Measurements from ENCODE around the gene LRRC8D. TPM values are rescaled to one million over a fixed set of nuclear protein-coding genes. Genes with fewer than 3 reads are reported as not detected.

LRRC8D gene
- polyA plus RNA-seq, 6 donors from 2014 or later = 27.1 to 51.3 (median 39.0) TPM

GRCh38 chr1:89844241-89844807 lies 23.5 kb downstream of the LRRC8D start:
- ATAC-seq (ENCODE audit: low read depth in 2 of 2) (no peak), DNase-seq (peak; percentile 17)
- Mint-ChIP-seq H3K9me3 (no peaks in the 10 kb centered on the region), H3K27ac (peak overlapping the region; percentile 66 to 92 (median 84)), H3K27me3 (no peaks in the 10 kb centered on the region), H3K36me3 (no peaks in the 10 kb centered on the region), H3K4me1 (peaks cover 31 to 49% (median 40%) of the 10 kb centered on the region in 3 donors), H3K4me3 (peak overlapping the region; percentile 94 to 97 (median 96))

- no peak for DNase-seq
- H3K36me3 Mint-ChIP-seq = no peaks in the 10 kb centered on the region
- H3K4me1 Mint-ChIP-seq = peaks cover 31 to 49% (median 40%) of the 10 kb centered on the region in 3 donors
- peak overlapping the region in 4 of 6 donors; percentile 66 to 92 (median 78) for H3K27ac Mint-ChIP-seq
- H3K9me3 Mint-ChIP-seq = no peaks in the 10 kb centered on the region
- H3K4me3 Mint-ChIP-seq = peak overlapping the region; percentile 94 to 97 (median 96)
- ATAC-seq (ENCODE audit: low read depth in 2 of 2) = no peak
- no peaks in the 10 kb centered on the region for H3K27me3 Mint-ChIP-seq
Measured at GRCh38 chr1:89844860-89845259, 24.0 kb downstream of the LRRC8D start.

DNA sequence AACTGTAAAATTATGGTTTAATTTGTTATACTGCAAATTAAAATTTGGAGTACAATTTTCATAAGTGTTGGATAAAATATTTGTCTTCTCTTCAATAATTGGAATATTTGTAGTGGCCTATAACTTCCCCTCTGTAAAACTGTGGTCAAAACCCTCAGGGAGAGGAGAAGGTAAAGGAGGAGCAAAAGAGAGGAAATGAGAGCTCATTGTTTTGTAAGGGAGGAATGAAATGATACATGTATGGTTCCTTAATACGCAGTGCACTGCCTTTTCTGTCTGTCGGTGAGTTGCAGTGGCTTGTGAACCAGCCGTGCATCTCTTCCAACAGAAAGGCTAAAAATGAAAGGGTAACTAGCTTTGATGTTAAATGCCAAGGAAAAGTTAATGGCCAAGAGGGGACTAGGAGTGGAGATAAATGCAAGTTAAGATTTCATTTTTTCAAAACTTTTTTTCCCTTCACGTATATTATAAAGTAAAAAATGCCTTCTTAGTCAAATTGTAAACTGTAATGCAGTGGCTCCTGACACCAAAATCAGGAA lies 26.4 kb downstream of the LRRC8D start:
- Mint-ChIP-seq H3K9me3 (no peaks in the 10 kb centered on the region), H3K4me1 (peaks cover 31 to 57% (median 46%) of the 10 kb centered on the region in 3 donors), H3K27me3 (no peaks in the 10 kb centered on the region), H3K36me3 (peaks cover 0 to 8% of the 10 kb centered on the region in 2 donors), H3K4me3 (peak overlapping the region in 3 of 8 donors; percentile 18 to 80 (median 47)), H3K27ac (peak overlapping the region in 2 of 6 donors; percentile 29 to 74)
- ATAC-seq (ENCODE audit: low read depth in 2 of 2) = no peak
- peak; percentile 19 for DNase-seq

GRCh38 chr1:89850844-89851415 lies 30.1 kb downstream of the LRRC8D start:
- H3K9me3 Mint-ChIP-seq = no peaks in the 10 kb centered on the region
- H3K27ac Mint-ChIP-seq = no peak overlapping the region
- H3K27me3 Mint-ChIP-seq = no peaks in the 10 kb centered on the region
- no peak for ATAC-seq (ENCODE audit: low read depth in 2 of 2)
- H3K4me3 Mint-ChIP-seq = no peak overlapping the region
- H3K4me1 Mint-ChIP-seq = peaks cover 7 to 33% (median 29%) of the 10 kb centered on the region in 3 donors
- no peak for DNase-seq
- H3K36me3 Mint-ChIP-seq = peaks cover 0 to 8% of the 10 kb centered on the region in 2 donors

DNA sequence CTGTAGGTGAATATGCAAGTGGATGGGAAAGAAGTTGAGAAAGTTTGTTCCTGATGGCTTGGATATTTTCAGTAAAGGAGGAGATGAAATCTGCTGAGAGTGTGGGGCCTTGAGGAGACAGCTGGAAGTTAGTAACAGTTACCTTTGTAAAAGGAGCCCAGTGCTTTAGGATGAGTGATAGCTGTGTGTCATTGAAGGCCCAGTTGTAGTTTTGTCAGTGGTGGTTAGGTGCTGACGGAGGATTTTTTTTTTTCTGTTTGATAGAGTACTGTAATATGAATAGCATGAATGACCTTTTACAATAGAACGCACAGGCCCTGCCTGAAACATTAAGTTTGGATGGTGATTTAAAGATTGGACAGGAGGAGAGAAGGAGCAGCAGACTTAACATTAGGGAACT lies 33.3 kb downstream of the LRRC8D start:
- Mint-ChIP-seq H3K27ac (no peak overlapping the region), H3K4me3 (no peak overlapping the region), H3K9me3 (no peaks in the 10 kb centered on the region), H3K36me3 (peaks cover 0 to 8% of the 10 kb centered on the region in 2 donors), H3K4me1 (peaks cover 0 to 19% (median 16%) of the 10 kb centered on the region in 3 donors), H3K27me3 (no peaks in the 10 kb centered on the region)
- ATAC-seq (ENCODE audit: low read depth in 2 of 2) (no peak), DNase-seq (no peak)

- H3K4me3 Mint-ChIP-seq = peak overlapping the region in 4 of 8 donors; percentile 14 to 85 (median 72)
- peak; percentile 25 for DNase-seq
- ATAC-seq (ENCODE audit: low read depth in 2 of 2) = peak; percentile 91 to 96
- peaks cover 0 to 7% of the 10 kb centered on the region in 2 donors for H3K36me3 Mint-ChIP-seq
- peak overlapping the region in 2 of 6 donors; percentile 17 to 76 for H3K27ac Mint-ChIP-seq
- H3K9me3 Mint-ChIP-seq = no peaks in the 10 kb centered on the region
- no peaks in the 10 kb centered on the region for H3K27me3 Mint-ChIP-seq
- H3K4me1 Mint-ChIP-seq = peaks cover 0 to 16% (median 12%) of the 10 kb centered on the region in 3 donors
Measured at GRCh38 chr1:89855413-89856123, 34.7 kb downstream of the LRRC8D start.

GRCh38 chr1:89863165-89863830 lies 42.5 kb downstream of the LRRC8D start:
- Mint-ChIP-seq H3K4me3 (peak overlapping the region in 2 of 8 donors; percentile 33 to 73), H3K36me3 (peaks cover 8 to 22% of the 10 kb centered on the region in 2 donors), H3K4me1 (peaks cover 24 to 48% (median 32%) of the 10 kb centered on the region in 3 donors), H3K27ac (peak overlapping the region; percentile 15 to 88 (median 52)), H3K9me3 (no peaks in the 10 kb centered on the region), H3K27me3 (no peaks in the 10 kb centered on the region)
- DNase-seq = no peak
- no peak for ATAC-seq (ENCODE audit: low read depth in 2 of 2)

DNA sequence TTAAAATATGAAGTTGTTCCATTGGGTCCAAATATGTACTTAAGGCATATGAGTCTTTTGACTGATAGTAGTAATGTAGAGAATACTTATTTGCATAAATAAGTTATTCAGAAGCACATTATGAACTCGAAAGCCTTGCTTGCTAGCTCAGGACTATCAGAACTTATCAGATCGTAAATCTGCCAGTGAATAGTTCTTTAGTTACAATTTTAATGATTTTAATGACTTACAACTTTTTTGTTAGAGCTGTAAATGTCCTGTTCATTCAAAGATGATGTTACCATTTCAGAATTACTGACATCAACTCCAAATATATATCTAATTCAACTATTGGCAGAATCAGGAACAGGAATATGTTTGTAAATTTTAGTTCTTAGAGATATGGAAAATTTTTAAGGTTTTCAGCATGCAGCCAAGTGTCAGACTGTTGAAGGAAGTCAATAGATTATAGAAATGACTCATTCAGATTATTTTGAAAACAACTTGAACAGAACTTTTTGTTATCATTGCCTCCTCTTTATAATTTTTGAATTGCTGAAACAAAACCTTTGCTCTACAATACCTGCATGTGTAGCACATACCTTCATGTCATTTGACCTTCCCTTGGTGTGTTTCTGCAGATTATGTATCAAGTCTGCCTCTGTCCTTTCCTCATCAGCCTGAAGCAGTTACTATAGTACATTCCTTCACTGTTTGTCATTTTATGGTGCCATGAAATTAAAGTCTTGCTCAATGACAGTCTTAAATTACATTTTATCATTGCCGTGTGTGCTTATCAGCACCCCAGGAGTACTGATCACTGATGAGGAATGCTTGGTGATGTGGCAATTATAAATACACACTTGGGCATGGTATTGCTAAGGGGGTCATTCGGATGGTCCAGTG lies 44.9 kb downstream of the LRRC8D start:
- no peak for ATAC-seq (ENCODE audit: low read depth in 2 of 2)

GRCh38 chr1:89866568-89866967 lies 45.7 kb downstream of the LRRC8D start:
- DNase-seq (no peak), ATAC-seq (ENCODE audit: low read depth in 2 of 2) (no peak)
- Mint-ChIP-seq H3K27ac (no peak overlapping the region), H3K4me3 (no peak overlapping the region), H3K36me3 (peaks cover 18 to 41% of the 10 kb centered on the region in 2 donors), H3K9me3 (no peaks in the 10 kb centered on the region), H3K4me1 (peaks cover 24 to 44% (median 33%) of the 10 kb centered on the region in 3 donors), H3K27me3 (no peaks in the 10 kb centered on the region)

More for the DNA sequence above, 44.9 kb downstream of the LRRC8D start:
- Mint-ChIP-seq H3K27me3 (no peaks in the 10 kb centered on the region), H3K4me3 (no peak overlapping the region), H3K36me3 (peaks cover 18 to 36% of the 10 kb centered on the region in 2 donors), H3K9me3 (no peaks in the 10 kb centered on the region), H3K27ac (no peak overlapping the region), H3K4me1 (peaks cover 24 to 48% (median 37%) of the 10 kb centered on the region in 3 donors)
- no peak for DNase-seq

GRCh38 chr1:89870998-89871397 lies 50.2 kb downstream of the LRRC8D start:
- Mint-ChIP-seq H3K9me3 (no peaks in the 10 kb centered on the region), H3K27me3 (no peaks in the 10 kb centered on the region), H3K36me3 (peaks cover 10 to 35% of the 10 kb centered on the region in 2 donors), H3K27ac (peak overlapping the region in 1 of 6 donors; percentile 28), H3K4me1 (peaks cover 9 to 25% (median 13%) of the 10 kb centered on the region in 3 donors), H3K4me3 (no peak overlapping the region)
- ATAC-seq (ENCODE audit: low read depth in 2 of 2) (no peak), DNase-seq (no peak)

GRCh38 chr1:89871768-89872473 lies 51.1 kb downstream of the LRRC8D start:
- Mint-ChIP-seq H3K27ac (no peak overlapping the region), H3K36me3 (peaks cover 10 to 35% of the 10 kb centered on the region in 2 donors), H3K9me3 (no peaks in the 10 kb centered on the region), H3K4me1 (peaks cover 13 to 29% (median 17%) of the 10 kb centered on the region in 3 donors), H3K4me3 (no peak overlapping the region), H3K27me3 (no peaks in the 10 kb centered on the region)
- ATAC-seq (ENCODE audit: low read depth in 2 of 2) = no peak
- DNase-seq = no peak

DNA sequence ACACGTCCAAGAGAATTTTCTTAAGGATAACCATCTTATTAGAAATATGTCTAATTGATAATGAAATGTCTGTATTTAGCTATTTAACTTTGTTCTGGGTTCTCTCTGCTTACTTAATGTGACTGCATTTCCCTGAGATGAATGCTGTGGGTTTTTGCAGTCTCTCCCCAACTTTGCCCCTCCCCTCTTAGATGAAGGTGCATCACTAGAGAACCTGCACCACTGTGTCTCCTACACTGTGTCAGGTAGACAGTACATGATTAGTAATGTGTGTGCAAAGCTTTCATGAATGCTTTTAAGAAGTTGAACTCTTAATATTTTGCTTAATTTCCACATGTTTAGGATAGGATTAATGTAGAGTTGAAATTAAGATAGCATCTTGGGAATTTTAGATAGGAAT lies 51.7 kb downstream of the LRRC8D start:
- H3K27me3 Mint-ChIP-seq = no peaks in the 10 kb centered on the region
- peak overlapping the region in 3 of 6 donors; percentile 3 to 29 (median 28) for H3K27ac Mint-ChIP-seq
- ATAC-seq (ENCODE audit: low read depth in 2 of 2) (no peak), DNase-seq (no peak)
- peaks cover 13 to 29% (median 21%) of the 10 kb centered on the region in 3 donors for H3K4me1 Mint-ChIP-seq
- H3K9me3 Mint-ChIP-seq = no peaks in the 10 kb centered on the region
- no peak overlapping the region for H3K4me3 Mint-ChIP-seq
- H3K36me3 Mint-ChIP-seq = peaks cover 10 to 31% of the 10 kb centered on the region in 2 donors
